Measurements from ENCODE around the gene DEK. TPM values are rescaled to one million over a fixed set of nuclear protein-coding genes. Genes with fewer than 3 reads are reported as not detected.

DEK gene
- total RNA-seq, 1 experiment from 2014 or later = 234 TPM

- intact Hi-C loops (cut with micrococcal nuclease; ENCODE audit: unreplicated experiment) = no loop called here
- no peak for TF ChIP-seq EZH2 (IDR thresholded peaks at IDR 0.05; ENCODE audit: borderline replicate concordance, low read depth, low read length, poor library complexity, severe bottlenecking)
- TF ChIP-seq, protein P1, sequence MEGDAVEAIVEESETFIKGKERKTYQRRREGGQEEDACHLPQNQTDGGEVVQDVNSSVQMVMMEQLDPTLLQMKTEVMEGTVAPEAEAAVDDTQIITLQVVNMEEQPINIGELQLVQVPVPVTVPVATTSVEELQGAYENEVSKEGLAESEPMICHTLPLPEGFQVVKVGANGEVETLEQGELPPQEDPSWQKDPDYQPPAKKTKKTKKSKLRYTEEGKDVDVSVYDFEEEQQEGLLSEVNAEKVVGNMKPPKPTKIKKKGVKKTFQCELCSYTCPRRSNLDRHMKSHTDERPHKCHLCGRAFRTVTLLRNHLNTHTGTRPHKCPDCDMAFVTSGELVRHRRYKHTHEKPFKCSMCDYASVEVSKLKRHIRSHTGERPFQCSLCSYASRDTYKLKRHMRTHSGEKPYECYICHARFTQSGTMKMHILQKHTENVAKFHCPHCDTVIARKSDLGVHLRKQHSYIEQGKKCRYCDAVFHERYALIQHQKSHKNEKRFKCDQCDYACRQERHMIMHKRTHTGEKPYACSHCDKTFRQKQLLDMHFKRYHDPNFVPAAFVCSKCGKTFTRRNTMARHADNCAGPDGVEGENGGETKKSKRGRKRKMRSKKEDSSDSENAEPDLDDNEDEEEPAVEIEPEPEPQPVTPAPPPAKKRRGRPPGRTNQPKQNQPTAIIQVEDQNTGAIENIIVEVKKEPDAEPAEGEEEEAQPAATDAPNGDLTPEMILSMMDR (conservative IDR thresholded peaks at IDR 0.05; ENCODE audit: low read depth, low read length) = no peak
These were observed 80.6 kb downstream of the DEK start for GRCh38 chr6:18183766-18184165.

GRCh38 chr6:18182568-18182967, 81.8 kb downstream of the DEK start:
- Histone ChIP-seq H3K4me3 (ENCODE audit: low read depth, low read length, poor library complexity, severe bottlenecking) (no peak overlapping the region), H3K27me3 (replicated peaks; ENCODE audit: insufficient read depth, low read depth, low read length, poor library complexity) (no peaks in the 10 kb centered on the region), H3K27ac (ENCODE audit: low read depth, low read length, poor library complexity, severe bottlenecking) (no peak overlapping the region), H3K9me3 (ENCODE audit: low read depth, low read length, poor library complexity, severe bottlenecking) (no peaks in the 10 kb centered on the region), H3K36me3 (ENCODE audit: insufficient read depth, low read length, poor library complexity, severe bottlenecking) (no peaks in the 10 kb centered on the region), H3K4me1 (ENCODE audit: insufficient read depth, low read length, poor library complexity, severe bottlenecking) (no peaks in the 10 kb centered on the region)
- no peak for DNase-seq (ENCODE audit: low spot score)
- no TSS peak for BruUV-seq (replicated peaks)
- intact Hi-C loops (cut with micrococcal nuclease; ENCODE audit: unreplicated experiment) = no loop called here
- TF ChIP-seq EZH2 (IDR thresholded peaks at IDR 0.05; ENCODE audit: borderline replicate concordance, low read depth, low read length, poor library complexity, severe bottlenecking) = no peak
- TF ChIP-seq, protein P1 (conservative IDR thresholded peaks at IDR 0.05; ENCODE audit: low read depth, low read length) = no peak
- ChIA-PET CTCF (interaction anchor here (0.7 kb wide), 1 partner anchor 41 kb away, joined by 3 read pairs; no protein-coding TSS in a partner anchor), POLR2A (ENCODE audit: low non-redundant PET) (no interaction called here)

More at GRCh38 chr6:18183766-18184165, 80.6 kb downstream of the DEK start:
- Histone ChIP-seq H3K4me3 (ENCODE audit: low read depth, low read length, poor library complexity, severe bottlenecking) (no peak overlapping the region), H3K4me1 (ENCODE audit: insufficient read depth, low read length, poor library complexity, severe bottlenecking) (no peaks in the 10 kb centered on the region), H3K27ac (ENCODE audit: low read depth, low read length, poor library complexity, severe bottlenecking) (no peak overlapping the region), H3K36me3 (ENCODE audit: insufficient read depth, low read length, poor library complexity, severe bottlenecking) (no peaks in the 10 kb centered on the region), H3K27me3 (replicated peaks; ENCODE audit: insufficient read depth, low read depth, low read length, poor library complexity) (no peaks in the 10 kb centered on the region), H3K9me3 (ENCODE audit: low read depth, low read length, poor library complexity, severe bottlenecking) (no peaks in the 10 kb centered on the region)
- DNase-seq (ENCODE audit: low spot score) = no peak
- ChIA-PET CTCF (interaction anchor here (0.6 kb wide), 1 partner anchor 244 kb away, joined by 4 read pairs; no protein-coding TSS in a partner anchor), POLR2A (ENCODE audit: low non-redundant PET) (no interaction called here)
- BruUV-seq (replicated peaks) = no TSS peak

DNA sequence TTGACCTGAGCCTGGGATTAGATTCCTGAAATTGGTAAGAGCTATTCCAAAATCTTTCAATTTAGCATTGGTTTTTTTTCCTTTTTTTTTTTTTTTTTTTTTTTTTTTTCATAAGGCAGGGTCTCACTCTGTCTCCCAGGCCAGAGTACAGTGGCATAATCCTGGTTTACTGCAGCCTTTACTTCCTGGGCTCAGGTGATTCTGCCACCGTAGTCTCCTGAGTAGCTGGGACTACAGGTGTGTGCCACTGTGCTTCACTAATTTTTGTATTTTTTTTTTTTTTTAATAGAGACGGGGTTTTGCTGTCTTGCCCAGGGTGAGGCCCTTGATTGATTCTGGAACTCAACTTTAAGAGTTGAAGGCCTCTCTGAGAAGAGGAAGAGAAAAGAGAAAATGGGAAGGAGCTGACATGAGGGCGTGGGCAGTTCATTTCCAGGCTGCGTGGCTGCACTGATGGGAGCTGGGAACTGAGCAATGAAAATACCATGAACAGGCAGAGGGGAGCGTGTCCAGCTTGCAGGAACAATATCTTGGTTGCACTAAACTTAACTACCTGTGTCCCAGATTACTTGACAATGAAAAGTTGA, 84.5 kb downstream of the DEK start:
- intact Hi-C loops (cut with micrococcal nuclease; ENCODE audit: unreplicated experiment) = no loop called here
- Histone ChIP-seq H3K4me3 (ENCODE audit: low read depth, low read length, poor library complexity, severe bottlenecking) (no peak overlapping the region), H3K4me1 (ENCODE audit: insufficient read depth, low read length, poor library complexity, severe bottlenecking) (no peaks in the 10 kb centered on the region), H3K36me3 (ENCODE audit: insufficient read depth, low read length, poor library complexity, severe bottlenecking) (no peaks in the 10 kb centered on the region), H3K27me3 (replicated peaks; ENCODE audit: insufficient read depth, low read depth, low read length, poor library complexity) (no peaks in the 10 kb centered on the region), H3K27ac (ENCODE audit: low read depth, low read length, poor library complexity, severe bottlenecking) (no peak overlapping the region), H3K9me3 (ENCODE audit: low read depth, low read length, poor library complexity, severe bottlenecking) (no peaks in the 10 kb centered on the region)
- ChIA-PET CTCF (no interaction called here), POLR2A (ENCODE audit: low non-redundant PET) (no interaction called here)
- TF ChIP-seq EZH2 (IDR thresholded peaks at IDR 0.05; ENCODE audit: borderline replicate concordance, low read depth, low read length, poor library complexity, severe bottlenecking) = no peak
- TF ChIP-seq, protein P1 (conservative IDR thresholded peaks at IDR 0.05; ENCODE audit: low read depth, low read length) = no peak
- DNase-seq (ENCODE audit: low spot score) = no peak
- no TSS peak for BruUV-seq (replicated peaks)

Data from A673 (cell line).